LNCaP clone FGC (cell line): ENCODE results near the gene XRCC4.
"Not testable (repeated sequence)": the region's sequence is repeated elsewhere in the genome, so short reads cannot be mapped to it uniquely, and the experiment has no call there.

Source experiments
- DNase-seq: peaks from one replicate; pipeline ENCODE4 v3.0.0-alpha.2; 2011; ENCODE audit warnings: low read depth
- H3K4me3 ChIP-seq: 2 replicates; pipeline ENCODE4 v1.5.1; 2011; ENCODE audit warnings: mild to moderate bottlenecking, low read depth, low read length, control low read depth
- TF ChIP-seq, protein P1 (sequence below): IDR thresholded peaks from 2 replicates; pipeline ENCODE4 v1.5.1; 2012; ENCODE audit warnings: mild to moderate bottlenecking; ENCODE audit not compliant: control insufficient read depth, insufficient read depth; ENCODE audit errors: extremely low read depth

The XRCC4 gene

DNA sequence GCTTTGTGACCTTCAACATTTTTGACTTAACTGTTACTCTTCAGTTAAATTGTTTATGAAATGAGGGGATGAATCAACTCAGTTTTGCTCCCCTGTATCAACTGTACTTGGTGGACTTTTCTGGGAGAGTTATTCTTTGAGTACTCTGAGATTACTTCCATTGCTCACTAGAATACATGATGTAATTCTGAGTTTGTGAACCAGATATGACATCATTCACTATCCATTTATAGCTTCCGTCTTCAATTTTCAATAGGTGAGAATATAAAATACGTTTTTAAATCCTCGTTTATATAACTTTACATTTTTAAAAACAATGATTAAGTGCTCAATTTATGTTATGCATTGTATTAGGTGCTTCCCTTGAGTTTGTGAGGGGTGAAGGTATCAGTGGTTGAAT, 71.0 kb downstream of the XRCC4 start:
- no peak for DNase-seq
- TF ChIP-seq, protein P1, sequence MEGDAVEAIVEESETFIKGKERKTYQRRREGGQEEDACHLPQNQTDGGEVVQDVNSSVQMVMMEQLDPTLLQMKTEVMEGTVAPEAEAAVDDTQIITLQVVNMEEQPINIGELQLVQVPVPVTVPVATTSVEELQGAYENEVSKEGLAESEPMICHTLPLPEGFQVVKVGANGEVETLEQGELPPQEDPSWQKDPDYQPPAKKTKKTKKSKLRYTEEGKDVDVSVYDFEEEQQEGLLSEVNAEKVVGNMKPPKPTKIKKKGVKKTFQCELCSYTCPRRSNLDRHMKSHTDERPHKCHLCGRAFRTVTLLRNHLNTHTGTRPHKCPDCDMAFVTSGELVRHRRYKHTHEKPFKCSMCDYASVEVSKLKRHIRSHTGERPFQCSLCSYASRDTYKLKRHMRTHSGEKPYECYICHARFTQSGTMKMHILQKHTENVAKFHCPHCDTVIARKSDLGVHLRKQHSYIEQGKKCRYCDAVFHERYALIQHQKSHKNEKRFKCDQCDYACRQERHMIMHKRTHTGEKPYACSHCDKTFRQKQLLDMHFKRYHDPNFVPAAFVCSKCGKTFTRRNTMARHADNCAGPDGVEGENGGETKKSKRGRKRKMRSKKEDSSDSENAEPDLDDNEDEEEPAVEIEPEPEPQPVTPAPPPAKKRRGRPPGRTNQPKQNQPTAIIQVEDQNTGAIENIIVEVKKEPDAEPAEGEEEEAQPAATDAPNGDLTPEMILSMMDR: no peak
- no peak overlapping the region for H3K4me3 ChIP-seq

- DNase-seq: no peak
- H3K4me3 ChIP-seq: no peak overlapping the region
- TF ChIP-seq, protein P1: no peak
These were observed 72.3 kb downstream of the XRCC4 start for GRCh38 chr5:83149671-83150070.

GRCh38 chr5:83151821-83152220, 74.5 kb downstream of the XRCC4 start:
- no peak overlapping the region for H3K4me3 ChIP-seq
- DNase-seq: no peak
- TF ChIP-seq, protein P1: no peak

GRCh38 chr5:83152996-83153395, 75.6 kb downstream of the XRCC4 start:
- DNase-seq, H3K4me3 ChIP-seq: not testable (repeated sequence)

DNA sequence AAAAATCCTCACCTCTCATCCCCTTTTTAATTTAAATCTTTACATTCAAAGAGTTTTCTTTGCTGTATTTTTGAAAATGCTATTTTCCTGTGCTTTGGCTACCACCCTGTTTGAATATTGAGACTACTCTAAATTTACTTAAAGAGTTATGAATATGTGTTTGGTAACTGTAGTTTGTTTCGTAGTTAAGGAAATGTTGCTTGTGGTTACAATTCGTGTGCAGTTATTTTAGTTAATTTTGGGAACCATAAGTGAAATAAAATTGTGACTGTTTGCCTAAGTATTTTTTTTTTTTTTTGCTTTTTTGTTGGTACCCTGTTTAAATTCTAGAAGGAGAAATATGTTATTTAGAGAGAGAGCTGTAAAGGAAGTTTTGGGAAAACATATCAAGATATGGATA, 78.7 kb downstream of the XRCC4 start:
- H3K4me3 ChIP-seq: no peak overlapping the region
- DNase-seq: no peak
- TF ChIP-seq, protein P1: no peak

DNA sequence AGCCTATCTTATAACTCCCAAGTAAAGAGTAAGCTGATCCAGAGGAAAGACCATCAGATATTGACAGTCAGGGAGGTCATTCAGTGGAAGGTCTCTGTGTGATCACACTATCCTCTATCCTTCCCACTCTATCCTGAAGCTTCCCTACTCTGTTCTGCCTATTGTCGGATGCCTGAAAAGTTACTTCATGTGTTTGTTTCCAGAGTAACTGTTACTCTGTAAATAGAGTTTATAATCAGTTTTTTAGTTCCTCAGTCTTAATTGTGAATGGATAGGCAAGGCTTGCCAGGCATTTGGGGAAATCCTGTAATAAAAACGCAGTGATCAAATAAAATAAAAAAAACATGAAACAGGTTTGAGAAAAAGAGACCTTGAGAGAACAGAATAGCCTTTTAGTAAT, 79.8 kb downstream of the XRCC4 start:
- TF ChIP-seq, protein P1: no peak
- DNase-seq: no peak
- no peak overlapping the region for H3K4me3 ChIP-seq

DNA sequence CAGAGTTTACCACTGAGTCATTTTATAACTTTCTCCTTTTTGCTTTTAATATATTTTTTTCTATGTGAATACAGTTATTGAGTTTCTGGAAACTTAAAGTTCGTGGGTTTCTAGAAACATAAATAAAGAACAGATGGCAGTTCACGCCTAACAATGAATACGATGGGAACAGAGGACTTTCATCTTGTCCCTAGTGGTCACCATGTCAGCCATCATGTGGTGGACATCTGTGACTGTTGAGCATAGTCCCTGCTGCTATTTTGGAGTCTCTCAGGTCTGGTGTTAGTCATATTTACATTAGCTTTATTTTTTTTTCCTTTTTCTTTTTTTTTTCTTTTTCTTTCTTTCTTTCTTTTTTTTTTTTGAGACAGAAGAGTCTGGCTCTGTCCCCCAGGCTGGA, 85.3 kb downstream of the XRCC4 start:
- no peak for DNase-seq
- TF ChIP-seq, protein P1: no peak
- no peak overlapping the region for H3K4me3 ChIP-seq
